DMS 273 (cell line): Measurements from ENCODE around the gene SLFN13.
"Not testable (repeated sequence)": the region's sequence is repeated elsewhere in the genome, so short reads cannot be mapped to it uniquely, and the experiment has no call there.

ENCODE experiments used
- DNase-seq: peaks from one replicate; lab custom pipeline; 2025; ENCODE audit not compliant: unreplicated experiment; lab: John Stamatoyannopoulos, UW

SLFN13 gene

GRCh38 chr17:35432176-35433074 is 16.1 kb downstream of the SLFN13 start, which contains the start of gene SLFN12:
Gene SLFN12, minus strand, starts transcription at chr17:35432500. Its CDS starts 9,472 bp downstream, at chr17:35423028.
- DNase-seq: no peak

- no peak for DNase-seq
These were observed 18.9 kb downstream of the SLFN13 start for GRCh38 chr17:35429702-35430101.

GRCh38 chr17:35428229-35428628 is 20.3 kb downstream of the SLFN13 start:
- no peak for DNase-seq

- no peak for DNase-seq
These were observed 24.8 kb downstream of the SLFN13 start for GRCh38 chr17:35423761-35424160.

GRCh38 chr17:35421069-35421468 is 27.5 kb downstream of the SLFN13 start:
- DNase-seq: not testable (repeated sequence)

- no peak for DNase-seq
These were observed 31.9 kb downstream of the SLFN13 start for GRCh38 chr17:35416659-35417058.

DNA sequence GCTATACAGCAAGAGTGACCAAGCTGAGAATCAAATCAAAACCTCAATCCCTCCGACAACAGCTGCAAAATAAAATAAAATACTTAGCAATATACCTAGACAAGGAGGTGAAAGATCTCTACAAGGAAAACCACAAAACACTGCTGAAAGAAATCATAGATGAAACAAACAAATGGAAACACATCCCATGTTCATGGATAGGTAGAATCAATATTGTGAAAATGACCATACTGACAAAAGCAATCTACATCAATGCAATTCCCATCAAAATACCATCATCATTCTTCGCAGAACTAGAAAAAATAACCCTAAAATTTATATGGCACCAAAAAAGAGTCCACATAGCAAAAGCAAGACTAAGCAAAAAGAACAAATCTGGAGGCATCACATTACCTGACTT is 33.9 kb downstream of the SLFN13 start:
- not testable (repeated sequence) for DNase-seq

DNA sequence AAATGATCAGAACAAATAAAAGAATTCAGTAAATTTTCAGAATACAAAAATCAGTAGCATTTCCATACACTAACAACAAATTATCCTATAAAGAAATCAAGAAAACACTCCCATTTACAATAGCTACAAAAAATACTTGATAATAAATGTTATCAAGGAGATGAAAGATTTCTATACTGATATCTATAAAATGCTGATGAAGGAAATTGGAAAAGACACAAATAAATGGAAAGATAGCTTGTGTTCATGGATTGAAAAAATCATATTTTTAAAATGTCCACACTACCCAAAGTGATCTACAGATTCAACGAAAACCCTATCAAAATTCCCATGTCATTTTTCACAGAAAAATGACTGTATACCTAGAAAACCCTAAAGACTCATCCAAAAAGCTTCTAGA is 34.3 kb downstream of the SLFN13 start:
- no peak for DNase-seq

- DNase-seq: no peak
These were observed 41.0 kb downstream of the SLFN13 start for GRCh38 chr17:35407531-35407930.

DNA sequence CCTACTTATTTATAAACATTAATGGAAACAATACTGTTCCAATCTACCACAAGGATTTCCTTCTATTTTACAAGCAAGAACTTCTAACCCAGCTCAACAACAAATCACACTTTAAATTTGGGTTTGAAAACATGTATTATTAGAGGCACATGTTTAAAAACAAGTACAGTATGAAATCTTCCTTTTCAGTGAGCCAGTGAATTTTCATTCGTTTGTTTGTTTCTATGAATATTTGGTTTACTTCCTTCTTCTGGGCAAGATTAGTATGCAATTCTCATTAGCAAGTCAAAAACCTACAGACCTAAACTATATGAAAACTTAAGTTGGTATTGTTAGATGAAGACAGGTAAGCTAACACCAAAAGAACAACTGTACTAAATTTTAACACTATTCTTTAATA is 42.0 kb downstream of the SLFN13 start:
- no peak for DNase-seq

DNA sequence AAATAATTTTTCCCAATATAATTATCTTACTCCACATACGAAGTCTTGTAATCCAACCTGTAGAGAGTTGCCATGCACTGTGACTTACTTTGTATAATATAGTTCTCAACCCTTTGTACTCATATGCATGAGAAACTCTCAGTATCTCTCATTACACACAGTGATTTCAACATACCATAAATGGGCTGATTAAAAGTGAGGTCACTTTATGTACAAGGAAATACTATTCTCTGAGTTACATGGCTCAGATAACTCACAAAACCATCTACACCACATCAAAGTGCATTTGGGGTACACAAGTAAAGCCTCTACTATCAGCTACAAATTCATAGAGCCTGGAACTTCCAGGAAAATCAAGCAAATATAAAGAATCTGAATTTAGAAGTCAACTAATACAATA is 44.2 kb downstream of the SLFN13 start:
- DNase-seq: no peak

DNA sequence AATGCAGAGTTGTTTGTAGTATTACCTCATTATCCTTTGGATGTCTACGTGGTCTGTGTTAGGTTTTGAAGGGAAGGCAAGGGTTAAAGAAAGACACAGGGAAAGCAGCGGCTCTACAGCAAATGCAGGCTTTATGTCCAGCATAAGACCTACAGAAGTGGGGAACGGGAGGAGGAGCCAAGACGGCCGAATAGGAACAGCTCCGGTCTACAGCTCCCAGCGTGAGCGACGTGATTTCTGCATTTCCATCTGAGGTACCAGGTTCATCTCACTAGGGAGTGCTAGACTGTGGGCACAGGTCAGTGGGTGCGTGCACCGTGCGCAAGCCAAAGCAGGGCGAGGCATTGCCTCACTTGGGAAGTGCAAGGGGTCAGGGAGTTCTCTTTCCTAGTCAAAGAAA is 54.8 kb downstream of the SLFN13 start:
- not testable (repeated sequence) for DNase-seq

DNA sequence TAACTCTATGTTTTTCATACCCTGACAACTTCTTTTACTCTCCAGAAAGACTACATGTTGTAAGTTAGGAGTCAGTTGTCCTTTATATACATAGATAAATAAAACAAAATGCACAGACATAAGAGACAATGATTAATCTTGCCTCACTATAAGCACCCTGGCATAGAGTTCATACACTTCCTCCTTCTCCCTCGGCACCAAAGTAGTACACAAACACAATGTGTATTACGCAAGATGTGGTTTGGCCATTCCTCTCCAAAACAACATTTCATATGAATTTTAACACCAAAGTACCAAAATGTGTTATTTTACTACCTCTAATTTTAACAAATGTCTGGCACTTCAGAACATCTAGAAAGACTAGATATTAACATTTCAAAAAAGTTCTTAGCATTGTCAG is 57.9 kb downstream of the SLFN13 start:
- DNase-seq: no peak

GRCh38 chr17:35390156-35390555 is 58.4 kb downstream of the SLFN13 start:
- DNase-seq: no peak

DNA sequence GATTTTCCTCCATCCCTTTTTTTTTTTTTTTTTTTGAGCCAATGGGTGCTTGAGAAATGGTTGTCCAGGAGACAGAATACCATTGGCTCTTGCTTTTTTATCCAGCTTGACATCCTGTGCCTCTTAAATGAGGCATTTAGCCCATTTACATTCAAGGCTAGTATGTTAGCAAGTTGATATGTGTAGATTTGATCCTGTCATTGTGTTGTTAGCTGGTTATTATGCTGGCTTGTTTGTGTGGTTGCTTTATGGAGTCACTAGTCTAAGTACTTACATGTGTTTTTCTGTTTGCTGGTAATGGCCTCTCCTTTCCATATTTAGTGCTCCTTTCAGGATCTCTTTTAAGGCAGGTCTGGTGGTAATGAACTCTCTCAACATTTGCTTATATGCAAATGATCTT is 61.1 kb downstream of the SLFN13 start:
- no peak for DNase-seq
